GM19328 (cell line): ENCODE results near the gene UCKL1.
"Not testable (repeated sequence)": the region's sequence is repeated elsewhere in the genome, so short reads cannot be mapped to it uniquely, and the experiment has no call there.

Experiments used
- ATAC-seq: cut with Tn5 transposase; IDR thresholded peaks from one replicate; pipeline ENCODE4 v1.9.1; 2021; ENCODE audit warnings: mild to moderate bottlenecking, moderate library complexity; ENCODE audit not compliant: unreplicated experiment

The UCKL1 gene

DNA sequence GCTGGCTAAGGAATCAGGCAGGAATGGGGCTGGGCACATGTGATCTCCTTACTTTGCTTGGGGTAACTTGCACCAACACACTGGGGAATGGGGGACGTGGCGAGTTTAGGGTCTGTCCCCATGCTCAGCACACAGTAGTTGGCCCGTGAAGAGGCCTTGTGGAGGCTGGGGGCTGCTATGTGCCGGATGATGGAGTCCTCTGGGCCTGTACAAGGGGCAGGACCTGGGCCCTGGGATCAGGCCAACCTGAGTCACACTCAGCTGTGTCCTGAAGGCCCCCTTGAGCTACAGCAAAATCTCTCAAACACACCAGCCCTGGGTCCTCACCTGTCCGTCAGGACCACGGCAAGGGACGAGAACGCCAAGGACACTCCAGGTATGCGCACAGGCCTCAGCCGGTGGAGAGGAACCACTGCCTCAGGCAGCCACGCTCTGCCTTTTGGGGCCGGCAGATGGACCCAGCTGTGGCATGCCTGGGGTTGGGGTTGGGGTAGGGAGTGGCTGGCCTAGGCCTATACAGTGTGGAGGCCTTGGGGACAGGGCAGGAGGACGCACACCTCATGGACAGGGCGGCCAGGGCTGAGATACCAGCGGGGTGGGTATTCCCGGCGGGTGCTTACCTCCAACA is 11.1 kb downstream of the UCKL1 start:
- no peak for ATAC-seq

DNA sequence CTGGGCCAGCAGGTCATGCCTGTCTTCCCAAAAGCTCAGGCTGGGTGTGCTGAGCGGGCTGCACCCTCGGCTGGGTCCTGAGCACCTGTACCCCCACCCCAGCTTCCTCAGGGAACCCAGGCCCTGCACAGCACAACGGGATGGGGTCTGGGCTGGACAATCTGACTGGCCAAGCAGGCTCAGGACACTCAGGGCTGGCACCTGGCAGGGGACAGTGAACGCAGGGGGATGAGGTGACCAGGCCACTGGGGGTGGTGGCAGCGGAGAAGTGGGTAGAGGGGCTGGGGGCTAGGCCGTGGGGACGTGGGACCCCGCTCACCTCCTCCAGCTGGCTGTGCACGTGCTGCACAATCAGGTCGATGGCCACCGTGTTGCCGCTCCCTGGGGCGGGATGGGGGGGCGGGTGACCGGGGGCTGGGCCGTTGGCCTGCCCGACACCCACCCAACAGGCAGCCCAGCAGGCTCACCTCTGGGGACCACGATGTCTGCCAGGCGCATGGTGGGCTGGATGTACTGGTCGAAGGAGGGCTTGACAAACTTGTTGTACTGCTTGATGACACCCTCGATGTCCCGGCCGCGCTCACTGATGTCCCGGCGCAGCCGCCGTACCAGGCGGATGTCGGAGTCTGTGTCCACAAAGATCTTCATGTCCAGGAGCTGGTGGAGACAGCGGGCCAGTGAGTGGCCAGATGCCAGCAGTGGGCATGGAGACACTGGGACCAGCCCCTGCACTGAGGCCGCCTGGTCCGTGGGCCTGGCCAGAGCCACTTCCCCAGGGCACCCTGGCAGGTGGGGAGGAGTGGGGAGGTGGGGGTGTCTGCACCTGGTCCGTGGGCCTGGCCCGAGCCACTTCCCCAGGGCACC is 11.9 kb downstream of the UCKL1 start:
- ATAC-seq = no peak

DNA sequence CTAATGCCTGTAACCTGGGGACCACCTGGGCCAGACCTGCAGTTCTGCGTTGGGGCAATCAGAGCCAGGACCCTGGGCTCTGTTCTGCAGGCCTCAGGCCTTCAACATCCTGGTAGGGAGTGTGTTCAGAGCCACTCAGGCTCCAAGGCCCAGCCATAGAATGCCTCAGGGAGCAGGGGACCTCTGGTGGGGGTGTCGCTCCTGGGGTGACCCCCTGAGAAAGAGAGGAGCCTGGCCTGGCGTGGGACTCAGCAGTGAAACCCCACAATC is 12.5 kb downstream of the UCKL1 start:
- no peak for ATAC-seq

DNA sequence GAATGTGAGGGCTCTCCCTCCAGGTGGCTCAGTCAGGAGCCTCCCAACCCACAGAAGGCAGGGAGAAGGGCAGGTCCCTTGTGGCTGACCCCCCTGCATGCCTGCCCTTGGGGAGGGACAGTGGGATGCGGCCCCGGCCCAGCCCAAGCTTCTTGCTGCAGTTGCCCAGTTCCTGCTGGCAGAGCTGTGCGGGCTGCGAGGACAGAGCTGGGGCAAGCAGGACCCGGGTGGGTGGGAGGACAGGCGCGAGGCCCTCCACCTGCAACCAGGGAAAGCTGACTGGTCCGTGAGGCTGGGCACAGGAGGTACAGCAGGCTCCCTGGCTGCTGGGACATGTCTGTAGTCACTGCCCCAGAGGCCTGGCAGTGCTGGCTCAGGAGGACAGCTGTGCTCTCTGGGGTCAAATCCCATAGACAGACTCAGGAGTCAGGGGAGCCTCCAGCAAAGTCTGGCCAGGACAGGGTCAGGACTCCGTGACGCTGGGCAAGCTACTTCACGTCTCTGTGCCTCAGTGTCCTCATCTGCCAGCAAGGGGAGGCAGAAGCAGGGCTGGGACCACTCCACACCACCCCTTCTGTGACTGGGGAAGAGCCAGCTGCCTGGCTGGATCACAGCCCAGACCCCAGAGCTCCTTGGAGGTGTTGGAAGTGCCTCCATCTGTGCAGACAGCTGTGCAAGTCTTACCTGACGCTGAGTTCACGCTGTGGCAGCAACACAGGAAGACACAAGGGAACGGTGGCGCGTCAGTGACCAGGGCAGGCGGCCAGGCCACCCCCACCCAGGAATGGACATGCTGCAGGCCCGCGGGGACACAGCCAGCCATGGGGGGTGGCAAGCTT is 13.0 kb downstream of the UCKL1 start:
- no peak for ATAC-seq

DNA sequence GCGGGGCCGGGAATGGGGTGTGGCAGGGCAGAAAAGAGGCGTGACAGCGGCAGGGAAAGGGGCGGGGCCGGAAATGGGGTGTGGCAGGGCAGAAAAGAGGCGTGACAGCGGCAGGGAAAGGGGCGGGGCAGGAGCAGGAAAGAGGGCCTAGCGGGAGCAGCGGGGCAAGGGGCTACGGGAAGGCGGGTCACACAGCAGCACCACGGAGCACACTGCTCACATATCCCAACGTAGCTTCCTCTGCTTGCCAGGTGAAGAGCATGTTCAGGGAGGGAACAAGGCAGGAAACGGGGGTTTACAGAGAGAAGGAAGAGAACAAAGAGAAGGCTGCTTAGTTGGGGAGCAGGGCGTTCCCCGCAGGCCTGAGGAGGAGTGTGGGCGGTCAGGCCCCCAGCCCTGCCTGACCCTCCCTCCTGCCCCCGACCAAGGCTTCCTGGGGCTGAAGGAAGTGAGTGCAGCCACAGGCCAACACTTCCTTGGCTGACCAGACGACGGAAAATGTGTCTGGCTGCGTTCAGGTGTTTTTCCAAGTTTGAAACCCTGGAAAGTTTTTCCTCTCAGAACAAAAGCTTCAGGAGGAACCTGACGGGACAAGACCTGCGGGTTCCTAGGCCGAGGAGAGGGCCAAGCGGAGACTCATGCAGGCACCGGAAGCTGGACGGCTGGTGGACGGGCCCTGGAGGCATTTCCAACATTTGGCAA is 13.8 kb downstream of the UCKL1 start:
- no peak for ATAC-seq

DNA sequence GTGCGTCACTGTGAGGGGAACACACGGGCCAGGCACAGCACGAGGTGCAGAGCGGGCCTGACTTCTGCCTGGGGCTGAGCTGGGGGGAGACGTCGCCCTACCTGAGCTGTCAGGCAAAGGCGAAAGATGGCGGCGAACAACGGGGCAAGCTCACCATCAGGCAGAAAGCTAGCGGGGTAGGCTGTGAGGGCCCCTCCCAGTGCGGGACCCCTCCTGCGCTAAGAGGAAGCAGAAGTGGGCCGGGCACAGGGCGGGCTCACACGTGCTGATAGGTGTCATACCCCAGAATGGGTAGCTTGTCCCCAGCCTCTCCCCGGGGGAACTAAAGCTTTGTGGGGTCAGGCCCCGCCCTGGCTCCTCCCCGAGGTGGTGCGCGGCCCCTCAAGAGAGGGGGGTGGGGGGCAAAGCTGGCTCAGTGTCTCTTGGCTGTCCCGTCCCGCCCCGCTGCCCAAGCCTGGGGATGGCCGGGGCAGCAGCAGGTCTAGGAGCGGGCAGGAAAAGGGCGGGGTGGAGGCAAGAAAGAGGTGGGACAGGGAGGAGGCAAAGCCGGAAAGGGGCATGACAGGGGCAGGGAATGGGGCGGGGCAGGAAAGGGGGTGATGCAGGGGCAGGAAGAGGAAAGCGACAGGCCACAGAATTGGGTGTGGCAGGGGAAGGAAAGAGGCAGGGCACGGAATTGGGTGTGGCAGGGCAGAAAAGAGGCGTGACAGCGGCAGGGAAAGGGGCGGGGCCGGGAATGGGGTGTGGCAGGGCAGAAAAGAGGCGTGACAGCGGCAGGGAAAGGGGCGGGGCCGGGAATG is 14.7 kb downstream of the UCKL1 start:
- ATAC-seq = no peak

DNA sequence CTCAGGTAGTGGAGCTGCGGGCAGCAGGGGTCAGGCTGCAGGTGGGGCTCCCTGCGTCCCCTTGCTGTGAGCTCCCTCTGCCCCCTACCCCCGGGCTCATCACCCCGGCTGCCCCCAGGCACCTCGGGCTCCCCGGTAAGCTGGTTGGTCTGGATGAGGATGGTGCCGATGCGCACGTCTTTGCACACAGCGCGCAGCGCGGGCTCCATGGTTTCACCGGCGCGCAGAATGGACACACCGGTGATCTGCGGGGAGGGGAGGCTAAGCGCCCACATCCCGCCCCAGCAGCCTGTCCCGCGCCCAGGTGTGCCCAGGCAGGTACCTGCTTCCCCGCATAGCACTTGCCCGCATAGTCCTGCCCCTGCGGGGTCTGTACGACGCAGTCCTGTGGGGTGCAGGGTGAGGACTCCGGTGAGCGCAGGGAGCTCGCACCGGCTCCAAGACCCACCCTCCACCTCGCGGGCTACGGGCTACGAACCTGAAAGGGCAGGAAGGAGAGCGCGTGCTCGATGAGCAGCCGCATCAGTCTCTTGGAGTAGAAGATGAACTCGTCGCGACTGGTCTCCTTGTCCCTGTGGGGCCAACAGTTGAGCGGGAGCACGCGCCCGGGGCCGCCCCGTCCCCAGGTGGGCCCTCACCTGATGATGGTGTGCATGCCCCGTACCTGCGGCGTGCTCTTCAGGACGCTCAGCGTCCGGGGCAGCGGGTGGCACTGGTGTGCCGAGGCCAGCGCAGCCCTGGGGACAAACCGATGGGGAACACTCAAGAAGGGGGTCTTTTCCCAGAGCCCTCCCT is 15.5 kb downstream of the UCKL1 start:
- no peak for ATAC-seq

DNA sequence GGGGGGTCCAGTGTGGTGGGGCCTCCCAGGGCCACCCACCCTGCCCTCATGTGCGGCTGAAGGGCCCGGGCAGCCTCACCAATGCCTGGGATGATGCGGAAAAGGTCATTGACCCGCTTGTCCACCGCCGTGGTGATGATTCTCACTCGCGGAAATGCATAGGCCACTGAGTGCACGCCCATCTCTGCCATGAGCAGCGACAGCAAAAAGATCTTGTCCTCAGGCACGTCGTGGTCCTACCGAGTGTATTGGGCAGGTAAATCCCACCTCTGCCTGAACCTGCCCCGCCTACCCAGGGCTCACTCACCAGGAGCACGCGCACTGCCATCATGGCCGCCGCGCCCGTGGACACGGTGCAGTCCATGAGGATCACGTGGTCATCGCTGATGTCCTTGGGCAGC is 16.1 kb downstream of the UCKL1 start:
- ATAC-seq = no peak

DNA sequence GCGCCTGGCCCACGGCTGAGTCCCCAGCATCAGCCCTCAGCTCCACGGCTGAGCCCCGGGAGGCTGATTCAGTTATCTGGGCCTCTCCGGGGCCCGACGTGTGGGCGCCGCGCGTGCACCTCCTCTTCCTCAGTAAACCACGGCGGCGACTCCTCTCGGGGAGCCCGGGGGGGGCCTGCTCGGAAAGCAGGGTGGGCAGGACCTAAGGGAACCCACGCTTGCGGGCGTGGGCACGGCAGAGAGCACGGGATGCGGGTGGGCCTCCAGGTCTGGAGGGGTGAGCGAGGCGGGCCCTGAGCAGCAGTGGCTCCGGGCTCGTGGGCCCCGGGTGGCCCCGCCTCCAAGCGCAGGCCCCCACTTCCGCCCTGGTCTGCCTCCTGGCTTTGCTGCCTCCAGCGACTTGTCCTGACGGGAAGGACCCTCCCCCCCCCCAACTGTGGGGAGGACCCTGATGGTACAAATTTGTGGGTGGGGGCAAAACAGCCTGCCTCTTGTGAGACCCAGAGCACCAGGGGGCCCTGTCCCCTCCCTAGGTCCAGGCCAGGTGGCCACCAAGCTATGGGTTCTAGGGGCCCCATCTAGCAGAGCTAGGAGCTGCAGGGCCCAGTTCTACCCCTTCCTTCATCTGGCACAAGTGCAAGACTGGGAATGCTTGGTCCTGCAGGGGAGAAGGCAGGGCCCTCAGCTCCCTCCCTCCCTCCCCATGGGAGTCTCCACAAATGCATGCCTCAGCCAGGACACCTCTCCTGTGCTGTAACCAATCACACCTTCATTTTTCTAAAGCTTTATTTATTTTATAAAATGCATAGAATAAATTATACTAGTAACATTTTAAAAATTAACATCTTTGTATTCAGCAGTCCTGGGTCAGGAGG is 16.9 kb downstream of the UCKL1 start:
- ATAC-seq = no peak

DNA sequence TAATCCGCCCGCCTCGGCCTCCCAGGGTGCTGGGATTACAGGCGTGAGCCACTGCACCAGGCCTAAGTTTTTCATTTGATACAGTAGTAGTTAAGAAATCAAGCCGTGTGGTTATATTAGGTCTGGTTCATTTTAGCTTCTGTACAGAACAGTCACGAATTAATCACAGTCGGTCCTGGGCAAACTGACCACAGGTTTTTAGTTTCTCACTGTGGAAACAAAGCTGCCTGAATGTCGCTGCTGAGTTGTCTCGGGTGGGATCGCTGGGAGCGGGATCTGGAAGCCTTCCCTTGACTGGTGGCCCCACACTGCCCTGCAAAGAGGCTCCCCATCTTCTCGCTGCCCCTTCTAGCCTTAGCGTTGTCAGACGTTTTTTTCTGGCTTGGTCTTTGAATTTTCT is 18.6 kb downstream of the UCKL1 start:
- ATAC-seq = no peak

DNA sequence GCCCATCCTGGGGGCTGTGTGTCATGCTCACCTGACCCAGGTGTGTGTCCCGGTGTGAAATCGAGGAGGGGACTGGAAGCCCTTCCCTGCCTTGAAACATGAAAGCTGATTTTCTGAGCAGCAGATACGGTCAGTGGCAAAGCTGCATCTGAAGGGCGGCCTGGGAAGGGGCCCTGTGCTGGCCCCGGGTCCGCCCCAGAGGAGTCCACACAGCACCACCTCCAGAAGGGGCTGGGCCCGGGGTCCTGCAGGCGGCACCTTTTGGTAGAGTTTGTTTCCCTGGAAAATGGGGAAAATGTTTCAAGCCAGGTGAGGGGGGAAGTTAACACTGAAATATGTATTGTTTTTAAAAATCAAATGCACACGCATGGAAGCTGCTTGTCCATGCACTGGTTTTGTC is 20.8 kb downstream of the UCKL1 start:
- no peak for ATAC-seq

DNA sequence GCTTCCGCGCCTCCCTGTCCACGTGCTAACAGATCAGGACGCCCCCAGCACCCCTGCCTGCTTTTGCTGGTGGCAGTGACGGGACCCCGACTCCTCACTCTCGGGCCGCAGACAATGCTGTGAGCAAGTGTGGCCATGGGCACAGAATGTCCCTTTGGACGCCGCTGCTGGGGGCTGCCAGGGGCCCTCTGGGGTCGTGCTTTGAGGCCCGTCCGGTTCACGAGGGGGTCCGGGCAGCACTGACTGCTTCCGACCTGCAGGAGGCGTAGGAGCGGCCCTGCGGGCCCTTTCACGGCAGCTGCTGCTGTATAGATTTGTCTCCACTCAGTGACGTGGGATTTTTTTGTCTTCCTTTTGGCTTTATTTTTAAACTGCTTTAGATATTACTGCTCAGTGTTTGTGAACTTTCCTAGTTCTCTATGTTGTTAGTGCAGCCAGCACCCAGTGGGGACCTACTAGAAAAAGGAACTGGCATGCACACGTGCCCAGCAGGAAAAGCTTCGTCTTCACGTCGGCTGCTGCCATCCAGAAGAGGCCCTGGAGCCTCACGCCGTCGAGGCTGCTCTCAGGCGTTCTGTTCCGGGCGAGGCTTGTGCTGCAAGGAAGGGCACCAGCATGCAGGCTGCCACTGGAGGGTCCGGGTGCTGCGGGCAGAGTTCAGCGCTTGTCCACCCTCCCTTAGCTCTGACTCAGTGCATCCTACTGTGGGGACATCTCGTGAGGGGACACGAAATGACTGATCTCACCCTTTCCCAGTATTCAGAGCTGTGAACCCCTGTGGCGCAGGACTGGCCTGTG is 21.7 kb downstream of the UCKL1 start:
- ATAC-seq = no peak

DNA sequence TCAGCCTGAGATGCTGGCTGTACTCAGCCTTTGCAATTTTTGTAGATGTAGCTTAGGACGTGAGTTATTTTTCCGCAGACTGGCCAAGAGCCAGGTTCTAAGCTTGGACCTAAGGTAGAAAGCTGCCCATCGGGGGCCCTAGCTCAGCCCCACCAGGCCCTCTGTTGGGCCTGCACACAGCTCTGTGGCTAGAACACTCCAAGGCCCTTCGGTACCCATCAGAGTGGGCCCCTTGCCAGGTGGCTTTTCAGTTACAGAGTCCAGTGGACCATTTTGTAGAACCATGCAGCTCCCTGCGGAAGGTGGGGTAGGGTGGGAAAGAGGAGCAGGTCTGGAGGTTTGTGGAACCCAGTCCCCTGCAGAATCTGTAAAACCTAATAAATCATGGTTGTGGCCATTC is 22.6 kb downstream of the UCKL1 start:
- ATAC-seq = no peak

DNA sequence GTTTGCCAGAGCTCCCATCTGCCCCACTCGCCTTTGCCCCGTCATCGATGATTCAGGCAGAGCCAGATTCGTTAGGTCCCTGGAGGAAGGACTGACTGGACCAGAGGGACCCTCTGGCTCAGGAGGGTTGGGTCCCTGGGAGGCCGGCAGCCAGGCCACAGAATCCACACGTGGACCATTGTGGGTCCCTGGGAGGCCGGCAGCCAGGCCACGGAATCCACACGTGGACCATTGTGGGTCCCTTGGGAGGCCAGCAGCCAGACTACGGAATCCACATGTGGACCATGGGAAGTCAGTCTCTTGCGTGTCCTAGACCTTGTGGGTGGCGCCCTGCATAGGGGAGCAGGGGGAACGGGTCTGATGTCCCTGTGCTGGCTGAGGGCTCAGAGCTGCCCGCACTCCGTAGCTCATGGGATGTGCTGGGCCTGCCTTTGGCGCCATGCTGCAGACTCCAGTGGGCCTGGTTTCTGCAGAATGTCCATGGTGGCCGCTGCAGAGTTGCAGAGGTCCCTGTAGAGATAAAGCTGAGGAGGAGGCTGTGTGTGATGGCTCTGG is 23.5 kb downstream of the UCKL1 start:
- ATAC-seq = no peak

DNA sequence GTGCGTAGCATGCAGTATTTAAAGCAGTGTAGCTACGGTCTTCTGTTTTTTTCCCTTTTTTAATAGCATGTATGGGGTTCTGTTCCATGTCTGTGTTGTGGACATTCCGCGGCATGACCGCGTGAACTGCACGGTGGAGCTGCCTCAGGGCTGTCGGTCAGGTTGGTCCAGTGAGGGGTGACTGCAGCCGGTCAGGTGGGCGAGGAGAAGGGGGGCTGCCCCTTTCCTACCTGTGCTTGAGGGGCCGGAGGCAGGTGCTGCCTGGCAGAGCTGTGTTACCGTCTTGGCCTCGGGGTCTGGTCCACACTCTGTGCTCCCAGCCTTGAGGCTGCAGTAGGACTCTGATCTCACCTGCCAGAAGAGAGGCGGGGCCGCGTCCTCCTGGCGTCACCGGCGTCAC is 24.5 kb downstream of the UCKL1 start:
- no peak for ATAC-seq

DNA sequence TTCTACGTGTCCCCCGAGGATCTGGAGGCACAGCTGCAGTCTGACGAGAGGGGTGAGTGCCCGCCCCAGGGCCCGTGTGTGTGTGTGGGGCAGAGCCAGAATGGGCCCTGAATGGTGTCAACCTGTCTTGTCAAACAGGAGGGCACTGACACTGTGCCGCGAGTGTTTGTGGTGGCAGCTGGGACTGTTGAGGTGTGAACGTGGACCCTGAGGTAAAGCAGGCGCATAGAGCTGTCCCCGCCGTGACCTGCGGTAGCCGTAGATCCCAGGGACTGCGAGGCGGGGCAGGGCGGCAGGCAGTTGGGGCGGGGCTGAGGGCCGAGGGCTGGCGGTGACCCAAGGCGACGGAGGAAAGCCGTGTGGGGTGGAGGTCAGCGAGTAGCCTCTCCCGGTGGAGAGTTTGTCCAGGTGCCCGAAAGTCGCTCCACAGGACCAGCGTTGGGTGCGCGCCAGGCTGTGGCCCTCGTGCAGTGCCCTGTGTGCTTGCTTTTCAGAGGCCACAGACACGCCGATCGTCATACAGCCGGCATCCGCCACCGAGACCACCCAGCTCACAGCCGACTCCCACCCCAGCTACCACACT is 25.2 kb downstream of the UCKL1 start:
- ATAC-seq = no peak

DNA sequence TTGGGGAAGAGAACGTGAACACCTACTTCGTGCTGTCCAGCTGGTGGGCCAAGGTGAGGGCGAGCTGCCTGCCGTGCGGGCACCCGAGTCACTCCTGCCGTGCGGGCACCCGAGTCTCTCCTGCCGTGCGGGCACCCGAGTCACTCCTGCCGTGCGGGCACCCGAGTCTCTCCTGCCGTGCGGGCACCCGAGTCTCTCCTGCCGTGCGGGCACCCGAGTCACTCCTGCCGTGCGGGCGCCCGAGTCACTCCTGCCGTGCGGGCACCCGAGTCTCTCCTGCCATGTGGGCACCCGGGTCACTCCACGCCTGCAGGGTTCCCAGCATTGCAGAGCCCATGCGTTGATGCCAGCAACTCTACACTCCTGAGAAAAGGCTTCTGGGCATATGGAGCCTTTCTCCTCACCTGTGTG is 26.7 kb downstream of the UCKL1 start:
- ATAC-seq = not testable (repeated sequence)
